ENCODE data around the gene ZNF236.

ZNF236 gene

DNA sequence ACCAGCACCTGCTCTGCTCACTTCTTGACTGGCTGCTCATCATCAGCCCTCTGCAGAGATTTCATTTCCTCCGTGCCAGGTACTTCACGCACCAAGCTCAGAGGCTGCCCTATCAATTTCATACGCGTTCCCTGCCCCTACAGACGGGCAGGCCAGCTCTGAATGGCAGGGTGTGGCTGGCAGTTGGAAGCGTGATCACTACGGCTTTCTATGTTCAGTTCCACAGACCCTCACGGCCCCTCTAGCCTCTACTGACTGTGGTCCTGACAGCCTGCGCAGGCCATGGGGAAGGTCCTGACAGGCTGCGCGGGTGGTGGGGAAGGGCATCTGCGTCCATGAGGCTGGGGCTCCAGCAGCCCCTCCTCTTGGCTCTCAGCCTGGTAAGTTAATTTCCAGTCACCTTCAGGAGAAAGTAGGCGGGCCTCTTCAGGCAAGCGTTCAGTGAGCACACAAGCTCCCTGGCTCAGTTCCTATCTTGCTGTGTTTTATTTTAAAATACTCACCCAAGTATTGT, 154.8 kb downstream of the ZNF236 start:
- no peak for DNase-seq (ENCODE audit: low read depth)
- TF ChIP-seq, protein P1, sequence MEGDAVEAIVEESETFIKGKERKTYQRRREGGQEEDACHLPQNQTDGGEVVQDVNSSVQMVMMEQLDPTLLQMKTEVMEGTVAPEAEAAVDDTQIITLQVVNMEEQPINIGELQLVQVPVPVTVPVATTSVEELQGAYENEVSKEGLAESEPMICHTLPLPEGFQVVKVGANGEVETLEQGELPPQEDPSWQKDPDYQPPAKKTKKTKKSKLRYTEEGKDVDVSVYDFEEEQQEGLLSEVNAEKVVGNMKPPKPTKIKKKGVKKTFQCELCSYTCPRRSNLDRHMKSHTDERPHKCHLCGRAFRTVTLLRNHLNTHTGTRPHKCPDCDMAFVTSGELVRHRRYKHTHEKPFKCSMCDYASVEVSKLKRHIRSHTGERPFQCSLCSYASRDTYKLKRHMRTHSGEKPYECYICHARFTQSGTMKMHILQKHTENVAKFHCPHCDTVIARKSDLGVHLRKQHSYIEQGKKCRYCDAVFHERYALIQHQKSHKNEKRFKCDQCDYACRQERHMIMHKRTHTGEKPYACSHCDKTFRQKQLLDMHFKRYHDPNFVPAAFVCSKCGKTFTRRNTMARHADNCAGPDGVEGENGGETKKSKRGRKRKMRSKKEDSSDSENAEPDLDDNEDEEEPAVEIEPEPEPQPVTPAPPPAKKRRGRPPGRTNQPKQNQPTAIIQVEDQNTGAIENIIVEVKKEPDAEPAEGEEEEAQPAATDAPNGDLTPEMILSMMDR (IDR thresholded peaks at IDR 0.05; ENCODE audit: low read depth, low read length, missing control alignments), result no peak
- H3K4me3 ChIP-seq (ENCODE audit: low read depth, low read length), result no peak overlapping the region

DNA sequence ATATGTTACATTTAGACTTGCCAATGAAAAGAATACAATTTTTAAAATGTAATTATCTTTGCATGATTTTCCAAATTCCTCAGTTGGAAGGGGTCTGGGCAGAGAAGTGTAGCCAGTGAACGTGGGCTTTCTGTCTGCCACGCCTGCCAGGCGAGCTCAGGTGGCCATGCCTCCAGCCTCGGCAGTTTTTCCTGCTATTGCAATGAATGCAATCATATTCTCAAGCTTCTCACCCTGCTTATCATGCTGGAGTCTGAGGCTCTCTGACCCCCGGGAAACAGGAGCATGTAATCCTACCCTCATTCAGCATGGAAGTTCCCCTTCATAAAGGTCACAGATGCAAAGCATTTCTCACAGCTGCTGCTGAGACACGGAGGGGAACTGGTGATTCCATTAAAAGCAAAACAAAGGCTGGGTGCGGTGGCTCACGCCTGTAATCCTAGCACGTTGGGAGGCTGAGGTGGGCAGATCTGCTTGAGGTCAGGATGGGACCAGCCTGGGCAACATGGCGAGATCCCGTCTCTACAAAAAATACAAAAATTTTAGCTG, 155.4 kb downstream of the ZNF236 start:
- H3K4me3 ChIP-seq (ENCODE audit: low read depth, low read length), result no peak overlapping the region
- TF ChIP-seq, protein P1 (IDR thresholded peaks at IDR 0.05; ENCODE audit: low read depth, low read length, missing control alignments), result no peak
- DNase-seq (ENCODE audit: low read depth), result no peak

DNA sequence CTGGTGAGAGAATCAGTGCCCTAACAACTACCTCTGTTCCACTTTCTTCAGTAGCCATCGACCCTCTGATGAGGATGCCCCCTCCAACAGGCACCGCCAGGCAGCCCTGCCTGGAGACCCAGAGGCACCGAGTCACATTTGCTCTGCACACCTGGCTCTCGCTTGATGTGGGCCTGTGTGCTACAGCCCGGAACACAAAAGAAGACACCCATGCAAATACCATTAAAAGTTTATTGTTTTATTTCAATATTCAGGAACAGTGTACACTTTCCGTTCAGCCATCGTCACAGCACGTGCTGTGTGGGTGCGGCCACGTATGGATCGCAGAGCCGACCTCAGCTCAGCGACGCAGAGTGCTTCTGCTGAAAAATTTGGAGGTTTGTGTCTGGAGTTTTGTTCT, 156.3 kb downstream of the ZNF236 start:
- no peak overlapping the region for H3K4me3 ChIP-seq (ENCODE audit: low read depth, low read length)
- TF ChIP-seq, protein P1 (IDR thresholded peaks at IDR 0.05; ENCODE audit: low read depth, low read length, missing control alignments), result no peak
- DNase-seq (ENCODE audit: low read depth), result no peak

DNA sequence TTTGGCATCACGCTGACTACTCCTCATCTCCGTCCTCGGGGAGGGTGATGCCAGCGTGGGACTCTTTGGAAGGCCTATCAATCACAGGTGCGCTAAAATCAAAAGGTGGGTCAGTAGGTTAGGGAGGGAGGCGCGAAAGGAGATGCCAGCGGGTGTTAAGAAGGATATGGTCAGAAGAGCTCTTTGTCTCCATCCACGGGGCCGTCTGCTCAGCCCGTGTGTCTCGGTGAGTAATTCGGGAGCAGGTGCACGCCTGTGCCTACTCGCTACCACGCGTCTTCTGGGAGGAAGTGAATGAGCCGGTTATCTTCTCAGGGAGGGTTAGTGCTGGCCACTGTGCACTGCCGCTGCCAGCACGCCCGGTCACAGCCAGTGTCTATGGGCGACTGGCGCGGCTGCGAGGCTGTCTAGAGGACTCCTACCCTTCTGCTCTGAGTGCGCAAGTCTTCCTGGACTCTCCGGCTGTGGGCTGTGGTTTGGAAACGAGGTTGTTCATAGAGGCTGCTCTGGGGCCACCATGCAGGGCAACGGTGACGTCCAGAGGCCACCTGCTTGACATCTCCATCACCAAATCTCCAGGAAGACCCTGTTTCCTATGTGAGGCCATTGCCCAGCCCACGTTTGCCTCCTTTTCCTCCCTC, 156.9 kb downstream of the ZNF236 start:
- no peak overlapping the region for H3K4me3 ChIP-seq (ENCODE audit: low read depth, low read length)
- TF ChIP-seq, protein P1 (IDR thresholded peaks at IDR 0.05; ENCODE audit: low read depth, low read length, missing control alignments), result no peak
- no peak for DNase-seq (ENCODE audit: low read depth)

DNA sequence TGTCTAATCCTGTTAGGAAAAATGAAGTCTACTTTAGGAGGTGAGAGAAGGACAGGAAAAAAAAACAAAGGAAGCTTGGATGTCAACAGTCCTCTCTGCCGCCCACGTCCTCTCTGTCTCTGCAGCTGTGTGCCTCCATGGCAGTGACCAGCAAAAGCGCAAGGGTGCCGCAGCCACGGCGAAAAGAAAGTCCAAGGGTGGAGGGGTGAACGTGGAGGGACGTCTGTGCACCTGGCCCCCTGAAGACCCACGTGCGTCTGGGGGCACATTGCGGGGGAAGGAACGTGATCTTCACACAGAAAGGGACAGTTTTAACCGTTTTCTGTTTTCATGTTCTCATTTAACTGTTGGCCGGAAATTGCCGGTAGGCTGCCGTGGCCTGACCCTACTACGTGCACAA, 157.5 kb downstream of the ZNF236 start:
- no peak for DNase-seq (ENCODE audit: low read depth)
- TF ChIP-seq, protein P1 (IDR thresholded peaks at IDR 0.05; ENCODE audit: low read depth, low read length, missing control alignments), result no peak
- H3K4me3 ChIP-seq (ENCODE audit: low read depth, low read length), result no peak overlapping the region

DNA sequence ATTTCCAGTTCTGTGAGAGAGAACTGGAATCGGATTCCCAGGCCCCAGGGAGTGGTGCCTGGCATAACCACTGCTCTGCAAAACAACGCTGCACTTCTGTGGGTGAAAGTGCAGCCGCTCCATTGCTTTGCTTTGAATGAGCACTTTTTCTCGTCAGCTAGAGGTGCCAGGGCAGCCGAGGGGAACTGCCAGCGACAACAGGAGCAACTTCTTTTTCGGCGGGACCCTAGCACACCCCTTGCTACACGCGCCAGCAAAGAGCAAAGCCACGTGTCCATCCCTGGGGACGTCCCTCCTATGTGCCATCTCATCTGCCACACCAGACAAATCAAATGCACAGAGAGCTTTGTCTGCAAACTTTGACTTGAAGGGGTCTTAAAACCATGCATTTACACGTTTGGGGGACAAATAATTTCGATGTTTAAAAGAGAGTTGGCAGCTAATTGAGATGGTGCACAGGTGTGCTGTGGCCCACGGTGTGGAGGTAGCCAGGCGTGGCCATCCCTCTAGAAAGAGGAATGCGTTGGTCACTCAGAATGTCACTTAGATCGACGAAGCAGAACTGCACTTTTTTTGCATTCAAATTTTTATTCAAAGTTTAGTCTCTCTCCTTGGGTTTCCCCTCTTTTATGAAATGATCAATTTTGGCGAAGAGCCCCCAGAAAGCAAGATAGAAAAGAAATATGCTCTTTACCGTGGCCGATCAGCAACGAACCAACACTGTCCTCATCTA, 158.5 kb downstream of the ZNF236 start:
- no peak overlapping the region; the same call in 1 of the 2 replicates for H3K4me3 ChIP-seq (ENCODE audit: low read depth, low read length)
- TF ChIP-seq, protein P1 (IDR thresholded peaks at IDR 0.05; ENCODE audit: low read depth, low read length, missing control alignments), result no peak
- no peak for DNase-seq (ENCODE audit: low read depth)

All from GM12864 (cell line).